ENCODE data around the gene DCST2. TPM values are rescaled to one million over a fixed set of nuclear protein-coding genes. Genes with fewer than 3 reads are reported as not detected.

The DCST2 gene
- total and polyA plus RNA-seq, 2 donors (not counting 3 experiments of a cell fraction or from before 2014, with no cell fraction given), result 0.29 to 0.51 TPM

DNA sequence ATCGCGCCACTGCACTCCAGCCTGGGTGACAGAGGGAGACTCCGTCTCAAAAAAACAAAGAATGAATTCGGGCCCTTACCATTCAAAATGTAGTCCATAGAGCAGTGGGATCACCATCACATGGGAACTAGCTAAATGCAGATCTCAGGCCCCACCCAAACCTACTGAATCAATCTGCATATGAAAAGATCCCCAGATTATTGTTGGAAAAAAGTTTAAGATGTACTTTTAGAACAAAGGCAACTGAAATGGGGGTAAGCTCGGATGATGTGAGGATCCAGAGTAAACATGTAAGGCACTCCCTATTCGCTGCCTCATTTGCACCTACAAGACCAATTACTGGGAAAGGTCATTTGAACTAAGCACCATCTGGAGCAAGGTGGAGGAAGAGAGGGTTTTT is 51.2 kb downstream of the DCST2 start:
- intact Hi-C loops (cut with micrococcal nuclease) (no loop called here), dilution Hi-C loops (cut with MboI; ENCODE audit: extremely low pct_ligation_motif_present, low sequenced_read_pairs) (no loop called here)
- CTCF ChIA-PET, result interaction anchor here (1.4 kb wide), 1 partner anchor 46 kb away, joined by 3 read pairs; the partner anchor contains the start of gene PMVK

More for the DNA sequence above, 51.2 kb downstream of the DCST2 start:
- Histone ChIP-seq H2AFZ (ENCODE audit: low read depth, low read length) (peak overlapping the region; percentile 61), H3K9ac (replicated peaks; ENCODE audit: extremely low read depth, insufficient read depth, low read length) (peak overlapping the region; percentile 46), H3K4me2 (ENCODE audit: insufficient read depth, low read length) (peak overlapping the region; percentile 79), H3K36me3 (ENCODE audit: control insufficient read depth in 2 of 2, extremely low read depth in 1 of 2, insufficient read depth in 2 of 2, low read length in 2 of 2) (peaks cover 0 to 3% of the 10 kb centered on the region in 2 experiments), H3K79me2 (ENCODE audit: control insufficient read depth, insufficient read depth, low read length) (peaks cover 29% of the 10 kb centered on the region), H3K27ac (ENCODE audit: insufficient read depth, low read depth, low read length) (no peak overlapping the region), H3K4me1 (ENCODE audit: control insufficient read depth, extremely low read depth, insufficient read depth, low read length) (peaks cover 11% of the 10 kb centered on the region), H3K4me3 (replicated peaks in 1 of 3; ENCODE audit: insufficient read depth in 1 of 3, low read depth in 1 of 3, low read length in 3 of 3) (peak overlapping the region in 1 of 3 experiments; percentile 58), H3K27me3 (ENCODE audit: control insufficient read depth in 2 of 2, insufficient read depth in 2 of 2, low read length in 2 of 2) (no peaks in the 10 kb centered on the region), H4K20me1 (replicated peaks; ENCODE audit: control insufficient read depth, extremely low read depth, insufficient read depth, low read length) (no peaks in the 10 kb centered on the region), H3K9me3 (replicated peaks; ENCODE audit: control insufficient read depth, insufficient read depth, low read length) (no peaks in the 10 kb centered on the region), H3K9me1 (replicated peaks; ENCODE audit: control insufficient read depth, extremely low read depth, insufficient read depth, low read length) (no peaks in the 10 kb centered on the region)
- POLR2A ChIA-PET, result interaction anchor here (1.4 to 1.7 kb wide), 2 partner anchors 9 to 12 kb away, joined by 4 read pairs; partner anchors contain the start of gene SHC1
- DNase-seq (ENCODE audit: low read depth, low spot score) (no peak), FAIRE-seq (no peak)
- no peak for TF ChIP-seq EZH2 (IDR thresholded peaks at IDR 0.05; ENCODE audit: borderline replicate concordance, low read depth, low read length, severe bottlenecking)
- TF ChIP-seq FOS (IDR thresholded peaks at IDR 0.05; ENCODE audit: borderline replicate concordance, insufficient read depth, low read length), result no peak
- TF ChIP-seq JUN (IDR thresholded peaks at IDR 0.05; ENCODE audit: borderline replicate concordance, insufficient read depth, insufficient read length, low read depth), result no peak
- TF ChIP-seq MYC (IDR thresholded peaks at IDR 0.05; ENCODE audit: low read depth, low read length), result no peak
- no peak for TF ChIP-seq POLR2A (IDR thresholded peaks at IDR 0.05; ENCODE audit: low read depth, low read length)
- no peak for TF ChIP-seq POLR2AphosphoS5 (IDR thresholded peaks at IDR 0.05; ENCODE audit: insufficient read depth, low read depth, low read length)
- TF ChIP-seq, protein P1, sequence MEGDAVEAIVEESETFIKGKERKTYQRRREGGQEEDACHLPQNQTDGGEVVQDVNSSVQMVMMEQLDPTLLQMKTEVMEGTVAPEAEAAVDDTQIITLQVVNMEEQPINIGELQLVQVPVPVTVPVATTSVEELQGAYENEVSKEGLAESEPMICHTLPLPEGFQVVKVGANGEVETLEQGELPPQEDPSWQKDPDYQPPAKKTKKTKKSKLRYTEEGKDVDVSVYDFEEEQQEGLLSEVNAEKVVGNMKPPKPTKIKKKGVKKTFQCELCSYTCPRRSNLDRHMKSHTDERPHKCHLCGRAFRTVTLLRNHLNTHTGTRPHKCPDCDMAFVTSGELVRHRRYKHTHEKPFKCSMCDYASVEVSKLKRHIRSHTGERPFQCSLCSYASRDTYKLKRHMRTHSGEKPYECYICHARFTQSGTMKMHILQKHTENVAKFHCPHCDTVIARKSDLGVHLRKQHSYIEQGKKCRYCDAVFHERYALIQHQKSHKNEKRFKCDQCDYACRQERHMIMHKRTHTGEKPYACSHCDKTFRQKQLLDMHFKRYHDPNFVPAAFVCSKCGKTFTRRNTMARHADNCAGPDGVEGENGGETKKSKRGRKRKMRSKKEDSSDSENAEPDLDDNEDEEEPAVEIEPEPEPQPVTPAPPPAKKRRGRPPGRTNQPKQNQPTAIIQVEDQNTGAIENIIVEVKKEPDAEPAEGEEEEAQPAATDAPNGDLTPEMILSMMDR (IDR thresholded peaks at IDR 0.05; ENCODE audit: extremely low read depth in 1 of 2, insufficient read depth in 1 of 2, low read depth in 1 of 2, low read length in 2 of 2), result no peak
- TF ChIP-seq, protein P2, sequence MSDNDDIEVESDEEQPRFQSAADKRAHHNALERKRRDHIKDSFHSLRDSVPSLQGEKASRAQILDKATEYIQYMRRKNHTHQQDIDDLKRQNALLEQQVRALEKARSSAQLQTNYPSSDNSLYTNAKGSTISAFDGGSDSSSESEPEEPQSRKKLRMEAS (IDR thresholded peaks at IDR 0.05; ENCODE audit: insufficient read depth, insufficient read length), result no peak
- no peak for TF ChIP-seq GATA2 (IDR thresholded peaks at IDR 0.05; ENCODE audit: insufficient read depth, insufficient read length, low read depth, low read length)
- TSS peak; percentile 89 for BruUV-seq (replicated peaks)

All from endothelial cell of umbilical vein (primary cell).